GM19023 (cell line): Measurements from ENCODE around the gene OTUD3.
"Not testable (repeated sequence)": the region's sequence is repeated elsewhere in the genome, so short reads cannot be mapped to it uniquely, and the experiment has no call there.

Source experiments
- ATAC-seq: cut with Tn5 transposase; IDR thresholded peaks from one replicate; pipeline ENCODE4 v1.9.1; 2021; ENCODE audit warnings: mild to moderate bottlenecking, moderate library complexity; ENCODE audit not compliant: unreplicated experiment

Gene OTUD3

DNA sequence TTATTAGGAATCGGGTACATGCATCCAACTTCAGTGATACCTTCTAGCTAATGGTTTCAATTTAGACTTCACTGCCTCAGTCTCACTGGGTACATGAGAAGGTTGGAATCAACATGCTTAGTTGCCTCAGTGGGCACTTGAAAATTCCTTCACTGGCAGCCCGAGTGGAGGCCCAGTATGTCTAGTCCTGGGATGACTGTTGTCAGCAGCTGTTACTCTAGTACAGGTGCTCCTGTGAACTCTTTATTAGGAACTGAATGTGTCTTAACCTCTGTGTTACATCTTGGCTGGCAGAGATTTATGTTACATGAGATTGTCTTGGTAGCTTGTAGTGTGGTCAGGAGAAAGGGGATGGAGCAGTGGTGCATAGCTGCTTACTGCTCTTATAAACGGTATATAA lies 27.8 kb downstream of the OTUD3 start:
- ATAC-seq, result no peak

DNA sequence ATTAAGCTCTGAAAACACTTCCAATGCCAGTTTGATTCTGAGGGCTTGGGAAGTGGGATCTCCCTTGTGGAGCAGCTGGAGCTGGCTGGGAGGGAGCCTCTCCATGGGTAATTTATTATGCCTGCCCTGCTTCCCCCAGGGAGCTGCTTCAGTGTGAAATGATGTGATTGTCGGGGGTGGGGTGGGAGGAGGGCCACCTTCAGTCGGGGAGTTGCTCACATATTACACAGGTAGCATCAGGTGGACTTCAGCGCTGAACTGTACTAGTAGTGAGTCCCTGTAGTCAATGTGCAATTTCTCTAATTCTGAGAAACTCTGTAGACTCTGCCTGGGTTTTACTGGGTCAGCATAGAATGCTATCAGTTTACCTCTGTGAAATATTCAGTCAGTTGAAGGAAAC lies 28.5 kb downstream of the OTUD3 start:
- no peak for ATAC-seq

DNA sequence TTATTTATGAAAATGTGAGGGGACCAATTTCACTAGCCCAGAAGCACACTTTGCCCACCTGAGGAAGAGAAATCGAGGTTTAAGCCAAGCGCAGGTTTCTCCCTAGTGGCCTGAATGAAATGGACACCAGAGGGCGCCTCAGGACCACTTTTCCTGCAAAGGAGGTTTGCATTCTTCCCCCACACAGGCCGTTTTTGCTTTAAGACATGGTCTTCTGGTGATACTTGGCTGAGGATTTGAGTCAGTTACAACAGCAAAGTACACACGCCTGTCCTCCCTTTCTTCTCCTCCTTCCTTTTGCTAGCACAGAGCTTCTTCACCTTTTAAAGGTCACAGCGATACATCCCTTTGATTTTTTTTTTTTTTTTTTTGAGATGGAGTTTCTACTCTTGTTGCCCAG lies 35.9 kb downstream of the OTUD3 start:
- no peak for ATAC-seq

DNA sequence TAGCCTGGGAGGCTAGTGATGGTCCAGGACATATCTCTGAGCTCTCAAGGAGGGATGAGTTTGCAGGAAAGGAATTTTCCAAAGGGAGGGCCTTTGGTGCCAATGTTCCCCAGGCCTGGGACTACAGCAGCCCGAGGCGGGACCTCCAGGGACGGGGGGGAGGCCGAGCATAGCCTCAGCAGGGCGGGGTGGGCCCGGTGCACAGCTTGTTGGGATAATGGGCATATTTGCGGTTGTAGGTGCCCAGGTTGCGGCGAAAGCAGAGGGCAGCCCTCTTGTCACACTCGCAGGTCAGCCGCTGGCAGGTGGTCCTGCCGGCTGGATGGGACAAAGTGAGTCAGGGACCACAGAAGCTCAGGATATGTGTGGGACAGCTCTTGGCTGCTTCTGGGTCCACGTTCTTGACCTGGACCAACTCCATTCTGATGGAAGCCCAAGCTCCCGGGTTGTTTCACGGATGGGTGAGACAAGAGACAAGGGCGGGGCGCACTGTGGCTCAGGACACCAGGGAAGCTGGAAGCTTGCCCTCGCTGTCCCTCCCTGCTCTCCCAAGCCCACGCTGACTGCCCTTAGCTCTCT lies 38.0 kb downstream of the OTUD3 start:
- ATAC-seq, result no peak

DNA sequence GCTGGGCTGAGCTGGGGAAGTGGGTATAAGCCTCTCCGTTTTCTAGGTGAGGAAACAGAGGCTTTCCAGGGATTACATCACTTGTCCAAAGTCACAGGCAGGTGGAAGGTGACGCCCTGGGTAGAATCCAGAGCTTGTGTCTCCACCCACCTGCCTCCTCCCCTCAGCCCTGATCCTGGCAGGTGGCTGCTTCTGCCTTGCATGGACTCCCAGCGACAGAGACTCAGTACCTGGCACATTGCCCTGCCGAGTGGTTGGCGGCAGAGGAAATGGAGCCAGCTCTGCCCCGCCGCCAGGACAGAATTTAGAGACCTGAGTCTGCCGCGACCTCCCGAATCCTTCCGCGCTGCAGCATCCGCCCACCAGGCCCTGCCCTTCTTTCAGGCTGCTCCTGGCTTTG lies 39.1 kb downstream of the OTUD3 start:
- no peak for ATAC-seq

DNA sequence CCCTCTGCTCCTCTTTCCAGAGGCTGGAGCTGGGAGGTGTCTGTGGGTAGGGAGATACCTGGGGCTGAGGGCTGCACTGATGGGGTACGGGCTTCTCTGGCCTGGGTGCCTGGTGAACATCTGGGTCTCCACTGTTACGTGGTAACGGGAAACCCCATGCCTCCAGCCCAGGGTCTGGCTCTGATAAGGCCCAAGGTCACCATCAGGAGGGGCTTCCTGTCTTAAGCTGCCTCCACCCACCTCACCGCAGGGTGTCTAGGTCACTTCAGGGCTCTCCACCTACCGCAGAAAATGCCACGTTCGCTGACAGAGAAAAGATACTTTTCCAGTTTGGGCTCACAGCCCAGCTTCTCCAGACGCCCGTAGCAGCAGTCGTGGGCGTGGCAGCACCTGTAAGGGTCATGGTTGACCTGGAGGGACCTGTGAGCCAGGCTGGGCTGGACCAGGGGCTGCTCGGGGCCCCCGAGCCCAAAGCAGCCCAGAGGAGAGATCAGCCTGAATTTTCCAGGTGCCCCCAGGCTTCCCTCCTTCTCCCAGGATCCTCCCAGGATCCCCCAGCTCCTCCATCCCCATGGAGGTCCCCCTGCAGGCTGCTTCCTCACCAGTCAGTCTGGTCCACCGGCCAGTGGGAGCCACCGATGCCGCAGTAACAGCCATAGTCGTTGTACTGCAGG lies 40.0 kb downstream of the OTUD3 start:
- no peak for ATAC-seq

DNA sequence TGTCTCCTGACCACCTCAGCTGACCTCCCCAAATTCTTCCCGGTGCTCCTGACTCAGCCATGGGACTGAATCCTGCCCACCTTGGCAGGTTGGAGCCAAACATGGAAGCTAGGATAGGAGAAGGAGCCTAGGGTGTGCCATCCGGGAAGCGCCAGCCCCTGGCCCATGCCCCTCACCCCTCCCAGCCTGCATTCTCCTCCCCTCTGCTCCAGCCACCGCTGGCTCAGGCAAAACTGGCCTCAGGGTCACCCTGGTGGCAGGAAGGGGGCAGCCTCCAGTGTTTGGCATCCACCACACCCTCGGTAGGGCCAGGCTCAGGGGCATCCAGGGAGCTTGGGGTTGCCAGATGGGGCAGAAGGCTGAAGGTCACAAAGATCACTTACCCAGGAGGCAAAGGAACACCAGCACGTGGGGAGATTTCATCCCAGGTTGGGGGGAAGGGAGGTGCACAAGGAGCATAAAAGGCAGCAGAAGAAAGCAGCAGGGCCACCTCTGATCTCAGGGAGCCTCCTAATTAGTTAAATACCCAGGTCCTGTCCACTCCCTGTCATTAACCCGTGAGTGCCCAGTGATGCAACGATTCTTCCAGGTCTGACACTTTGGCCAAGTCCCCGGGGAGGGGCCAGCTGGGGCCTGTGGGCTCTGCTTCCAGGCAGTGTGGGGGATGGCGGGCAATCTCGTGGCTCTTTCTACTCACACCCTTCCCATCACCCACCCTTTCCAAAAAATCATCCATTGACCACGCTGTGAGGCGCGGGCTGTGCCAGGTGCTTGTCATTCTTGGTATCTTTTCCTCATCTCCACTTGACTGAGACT lies 41.1 kb downstream of the OTUD3 start, which contains the start of gene PLA2G2E:
Gene PLA2G2E (minus strand): TSS at position 481 of the 816 bp plus-strand sequence. CDS start 58 bp downstream, at position 423.
- no peak for ATAC-seq

DNA sequence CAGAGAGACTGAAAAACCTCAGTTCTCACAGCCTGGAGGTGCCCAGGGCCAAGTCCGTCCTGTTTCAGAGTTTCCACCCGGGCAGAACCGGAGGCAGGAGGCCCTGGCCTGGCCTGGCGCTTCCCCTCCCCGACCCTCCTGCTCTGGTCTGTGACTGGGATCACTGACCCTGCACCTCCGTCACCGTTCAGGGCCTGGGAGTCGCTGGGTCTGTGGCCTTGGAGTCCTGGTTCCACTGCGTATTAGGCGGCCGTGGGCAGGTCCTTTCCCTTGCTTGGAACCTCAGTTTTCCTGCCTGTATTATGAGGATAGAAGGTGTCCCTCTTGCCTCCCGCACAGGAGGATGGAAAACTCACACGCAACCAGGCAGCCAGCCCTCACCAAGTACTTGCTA lies 41.8 kb downstream of the OTUD3 start:
- ATAC-seq, result no peak

DNA sequence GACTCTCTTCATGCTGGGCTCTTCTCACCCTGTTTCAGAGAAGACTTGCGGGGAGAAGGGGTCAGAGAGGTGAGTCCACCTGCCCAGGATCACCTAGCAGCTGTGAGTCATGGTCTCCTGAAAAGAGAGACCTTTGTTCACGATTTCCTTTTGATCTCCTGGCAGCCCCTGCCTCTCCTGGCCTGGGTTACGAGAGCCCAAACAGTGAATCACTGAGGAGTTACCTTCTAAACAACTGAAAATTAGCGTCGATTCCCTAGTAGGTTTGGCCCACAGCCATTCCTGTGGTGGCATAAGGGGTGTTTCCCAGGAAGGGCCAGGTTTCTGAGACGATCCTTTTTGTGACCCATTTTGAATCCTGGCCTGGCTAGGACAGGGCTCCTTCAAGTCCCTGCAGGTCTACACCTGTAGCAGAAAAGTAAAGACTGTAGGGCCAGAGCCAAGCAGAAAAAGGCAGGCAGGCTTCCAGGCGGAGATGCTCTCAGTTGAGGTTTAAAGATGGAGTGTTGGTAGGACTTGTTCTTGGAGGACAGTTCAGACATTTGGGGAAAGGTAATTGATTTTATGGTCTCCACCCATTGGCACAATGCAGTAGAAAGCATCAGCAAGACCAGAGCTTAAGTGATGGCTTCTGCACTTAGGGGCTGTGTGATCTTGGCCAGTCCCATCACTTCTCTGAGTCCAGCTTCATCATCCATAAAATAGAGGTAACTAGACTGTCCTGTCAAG lies 43.3 kb downstream of the OTUD3 start:
- no peak for ATAC-seq

DNA sequence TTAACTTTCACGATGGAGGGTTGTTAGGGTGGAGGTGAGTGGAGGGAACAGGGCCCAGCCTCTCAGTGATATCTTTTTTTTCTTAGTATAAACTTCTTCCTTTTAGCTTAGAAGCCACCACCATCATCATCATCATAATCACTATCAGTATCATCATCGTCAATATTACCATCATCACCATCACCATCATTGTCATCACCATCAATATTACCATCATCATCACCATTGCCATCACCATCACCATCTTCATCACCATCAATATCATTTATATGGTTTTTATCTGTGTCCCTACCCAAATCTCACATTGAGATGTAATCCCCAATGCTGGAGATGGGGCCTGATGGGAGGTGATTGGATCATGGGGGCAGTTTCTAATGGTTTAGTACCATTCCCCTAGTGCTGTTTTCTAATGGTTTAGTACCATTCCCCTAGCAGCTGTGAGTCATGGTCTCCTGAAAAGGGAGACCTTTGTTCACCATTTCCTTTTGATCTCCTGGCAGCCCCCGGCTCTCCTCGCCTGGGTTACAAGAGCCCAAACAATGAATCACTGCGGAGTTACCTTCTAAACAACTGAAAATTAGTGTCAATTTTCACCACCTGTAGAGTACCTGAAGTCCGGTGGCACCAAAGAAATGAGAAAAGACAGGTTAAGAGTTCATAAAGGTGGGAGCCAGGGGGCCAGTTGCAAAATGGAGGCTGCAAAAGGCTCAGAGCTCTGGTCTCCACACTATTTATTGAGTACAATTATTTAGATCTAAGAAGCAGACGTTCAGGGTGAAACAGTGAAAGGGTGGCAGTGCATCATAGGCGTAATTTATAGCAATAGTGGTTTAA lies 44.3 kb downstream of the OTUD3 start:
- no peak for ATAC-seq

DNA sequence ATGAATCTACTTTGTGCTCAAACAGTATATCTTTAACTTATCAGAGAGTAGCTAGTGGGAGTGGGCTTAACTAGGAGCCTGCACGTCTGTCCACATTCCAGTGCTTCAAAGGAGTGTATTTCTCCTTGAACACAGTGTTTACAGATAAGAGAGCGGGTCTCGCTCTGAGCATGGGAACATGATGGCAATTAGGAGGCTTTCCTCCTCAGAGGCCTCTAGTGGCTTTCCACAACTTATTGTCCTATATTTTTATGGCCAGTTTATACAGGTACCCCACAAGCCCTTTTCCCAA lies 44.9 kb downstream of the OTUD3 start:
- not testable (repeated sequence) for ATAC-seq

DNA sequence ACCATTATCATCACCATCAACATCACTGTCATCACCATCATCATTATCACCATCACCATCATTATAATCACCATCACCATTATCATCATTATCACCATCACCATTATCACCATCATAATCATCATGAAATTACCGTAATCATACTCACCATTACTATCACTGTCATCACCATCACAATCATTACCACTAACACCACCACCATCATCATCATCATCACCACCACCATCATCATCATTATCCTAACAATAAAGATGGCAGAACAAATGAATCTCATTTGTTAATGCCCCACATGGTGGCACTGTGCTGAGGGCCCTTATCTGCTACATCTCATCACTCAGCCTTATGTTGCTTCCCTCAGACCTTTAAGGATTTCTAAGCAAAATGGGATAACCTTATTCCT lies 50.7 kb downstream of the OTUD3 start:
- no peak for ATAC-seq

DNA sequence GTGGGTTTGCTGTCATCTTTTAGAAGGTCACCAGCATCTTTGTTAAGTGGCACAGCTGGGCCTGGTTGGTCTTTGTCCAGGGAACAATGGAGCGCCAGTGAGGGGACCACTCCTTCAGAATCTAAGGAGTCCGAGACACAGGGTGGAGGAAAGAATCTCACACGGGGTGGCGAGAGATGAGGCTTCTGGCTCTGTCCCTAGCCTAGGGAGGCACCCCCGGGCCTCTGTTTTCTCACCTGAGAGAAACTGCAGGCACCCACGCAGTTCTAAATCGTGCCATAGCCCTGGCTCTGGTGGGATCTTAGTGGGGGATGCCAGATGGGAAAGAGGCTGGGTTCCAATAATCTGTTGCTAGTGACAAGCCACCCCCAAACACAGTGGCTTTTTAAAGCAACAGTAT lies 52.1 kb downstream of the OTUD3 start:
- ATAC-seq, result no peak

DNA sequence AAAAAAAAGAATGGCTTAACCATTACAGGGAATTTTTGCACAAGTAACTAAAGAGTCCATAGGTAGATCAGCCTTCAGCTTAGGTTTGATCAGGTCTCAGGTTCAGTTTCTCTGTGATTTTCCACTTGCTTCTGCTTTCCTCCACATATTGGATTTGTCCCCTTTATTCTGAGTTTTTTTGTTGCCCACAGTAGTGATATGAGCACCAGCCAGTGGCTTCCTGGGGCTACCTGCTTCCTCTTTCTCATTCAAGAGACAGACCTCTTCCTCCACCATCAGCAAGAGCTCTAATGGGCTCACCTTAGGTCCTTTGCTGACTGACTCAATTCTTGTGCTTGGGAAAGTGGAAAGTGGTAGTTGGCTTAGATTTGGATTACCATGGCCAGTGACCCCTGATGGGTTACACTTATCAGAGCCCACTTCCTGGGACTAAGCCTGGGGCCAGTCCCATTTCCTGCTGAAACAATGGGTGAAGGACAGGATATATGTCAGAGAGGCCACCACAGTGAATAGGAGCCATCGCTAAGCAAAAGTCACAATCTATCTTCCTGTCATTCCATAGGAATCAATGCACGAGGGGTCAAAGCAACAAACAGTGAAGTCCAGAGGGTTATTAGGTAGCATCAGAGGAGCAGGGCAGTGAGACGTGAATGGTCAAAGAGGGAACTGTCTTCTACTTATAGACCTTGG lies 54.0 kb downstream of the OTUD3 start:
- ATAC-seq, result no peak

DNA sequence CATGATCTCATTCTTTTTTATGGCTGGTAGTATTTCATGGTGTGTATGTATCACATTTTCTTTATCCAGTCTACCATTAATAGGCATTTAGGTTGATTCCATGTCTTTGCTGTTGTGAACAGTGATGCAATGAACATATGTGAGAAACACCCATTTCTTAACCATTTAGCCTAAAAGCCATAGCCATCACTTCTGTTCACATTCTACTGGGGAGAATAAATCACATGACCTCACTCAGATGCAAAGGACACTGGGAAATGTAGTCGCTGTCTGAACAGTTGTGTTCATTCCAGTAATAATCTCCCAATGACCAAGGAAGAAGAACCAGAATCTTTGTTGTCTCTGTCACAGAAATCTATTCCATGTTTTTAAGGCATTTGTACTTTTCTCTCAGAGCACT lies 56.3 kb downstream of the OTUD3 start:
- ATAC-seq, result no peak

DNA sequence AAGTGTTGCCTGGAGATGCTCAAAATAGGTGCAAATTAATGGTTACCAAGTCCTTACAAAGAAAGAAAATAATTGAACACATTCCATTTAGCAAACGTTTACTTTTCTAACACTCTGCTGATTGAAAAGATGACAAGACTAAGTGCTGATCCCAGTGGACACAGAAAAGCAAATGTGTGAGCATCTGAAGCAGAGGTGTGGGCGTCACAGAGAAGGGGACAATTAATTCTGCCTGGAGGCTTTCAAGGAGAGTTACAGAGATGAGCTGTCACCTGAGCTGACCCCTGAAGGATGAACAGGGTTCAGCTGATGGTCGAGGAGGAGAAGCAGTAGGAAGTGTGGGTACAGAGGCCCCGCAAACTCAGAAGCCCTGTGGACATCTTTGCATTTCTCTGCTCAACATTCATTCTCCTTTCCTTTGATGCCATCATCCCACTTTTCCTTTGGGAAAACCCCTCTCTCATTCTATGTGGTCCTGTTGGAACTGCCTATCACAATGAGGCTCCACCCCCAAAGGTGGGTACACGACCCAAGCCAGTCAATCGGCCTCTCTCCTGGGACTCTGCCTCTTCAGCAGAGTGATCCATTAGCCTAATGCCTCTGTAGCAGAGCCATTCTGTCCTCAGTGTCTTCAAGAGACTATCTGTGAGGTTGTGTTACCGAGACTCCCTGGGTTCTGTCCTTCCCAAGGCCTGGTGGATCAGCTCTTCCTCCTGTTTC lies 58.5 kb downstream of the OTUD3 start:
- ATAC-seq, result no peak

DNA sequence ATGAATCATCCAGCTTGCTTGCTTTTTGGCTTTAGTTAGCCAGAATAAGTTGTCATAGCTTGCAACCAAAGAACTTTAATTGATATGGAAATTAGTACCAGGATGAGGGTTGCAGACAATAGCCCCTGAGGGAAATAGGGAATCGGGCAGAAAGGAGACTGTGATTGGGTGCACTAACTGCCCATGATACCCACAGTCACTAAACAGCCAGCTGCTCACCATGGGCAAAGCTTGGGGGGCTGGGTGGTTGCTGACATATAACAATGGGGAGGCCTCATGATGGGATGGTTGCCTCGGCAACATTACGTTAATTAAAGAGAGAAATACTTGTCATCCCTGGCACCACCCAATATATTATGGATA lies 59.0 kb downstream of the OTUD3 start:
- no peak for ATAC-seq

DNA sequence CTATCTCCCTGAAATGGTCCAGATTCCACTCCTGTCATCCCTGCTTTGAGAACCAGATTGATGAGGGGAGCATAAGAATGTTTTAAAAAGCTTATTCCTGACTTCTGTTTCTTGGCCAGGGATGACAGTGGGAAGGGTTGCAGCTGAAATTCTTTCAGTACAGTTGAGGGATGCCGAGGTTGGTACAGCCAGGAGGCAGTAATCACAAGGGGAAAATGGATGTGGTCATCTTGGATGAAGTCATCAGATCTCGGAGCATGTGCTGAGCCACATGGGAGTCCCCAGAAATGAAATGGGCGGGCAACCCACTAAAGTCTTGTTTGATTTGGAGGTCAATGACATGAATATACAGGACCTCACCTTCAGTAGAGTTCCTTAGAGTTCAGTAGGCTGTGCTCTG lies 59.9 kb downstream of the OTUD3 start:
- ATAC-seq, result no peak

DNA sequence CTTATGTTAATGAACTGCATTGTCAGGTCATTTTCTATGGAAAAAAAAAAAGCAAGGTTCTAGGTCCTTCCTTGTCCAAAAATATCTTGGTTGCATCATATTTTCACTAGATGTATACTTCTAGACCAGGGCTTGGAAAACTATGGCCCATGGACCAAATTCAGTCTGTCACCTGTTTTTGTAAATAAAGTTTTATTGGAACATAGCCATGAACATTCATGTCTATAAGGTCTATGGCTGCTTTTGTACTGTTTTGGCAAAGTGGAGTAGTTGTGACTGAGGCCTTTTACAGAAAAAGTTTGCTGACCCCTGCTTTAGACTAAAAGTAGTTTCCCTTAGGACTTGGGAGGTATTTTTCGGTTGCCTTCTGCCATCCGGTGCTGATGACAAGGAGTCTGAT lies 60.5 kb downstream of the OTUD3 start:
- no peak for ATAC-seq

DNA sequence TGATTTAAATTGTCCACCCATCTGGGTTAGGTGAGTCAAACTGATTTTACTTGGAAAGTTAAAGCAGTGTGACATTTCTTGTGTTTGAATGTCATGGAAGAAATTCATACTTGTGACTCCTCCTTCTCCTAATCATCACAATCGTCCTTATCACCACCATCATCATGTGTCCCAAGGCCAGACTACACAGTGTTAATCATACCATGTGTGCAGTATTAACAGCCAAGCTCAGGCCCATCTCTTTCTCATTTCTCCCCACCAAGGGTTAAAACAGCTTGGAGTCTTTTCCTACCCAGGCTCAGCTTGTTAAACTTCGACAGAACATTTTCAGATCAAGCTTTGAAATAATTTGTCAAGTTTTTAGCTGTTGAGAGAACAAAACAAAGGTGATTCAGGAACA lies 63.7 kb downstream of the OTUD3 start:
- no peak for ATAC-seq
